Measurements from ENCODE around the gene MNX1. TPM values are rescaled to one million over a fixed set of nuclear protein-coding genes. Genes with fewer than 3 reads are reported as not detected.
A peak's percentile ranks its signal among the peaks of the same experiment; 100 is the strongest.

The MNX1 gene
- total and polyA plus RNA-seq, 4 donors = 0.38 TPM; not detected in 3

GRCh38 chr7:156988343-156989185 is 21.9 kb downstream of the MNX1 start:
- Histone ChIP-seq H3K27ac (ENCODE audit: low read depth in 1 of 2, low read length in 2 of 2) (no peak overlapping the region), H3K4me1 (ENCODE audit: control insufficient read depth in 1 of 2, insufficient read depth in 2 of 2, low read length in 2 of 2) (no peaks in the 10 kb centered on the region), H3K9me3 (ENCODE audit: control insufficient read depth, low read length) (no peaks in the 10 kb centered on the region), H3K36me3 (ENCODE audit: control insufficient read depth in 1 of 2, insufficient read depth in 2 of 2, low read length in 1 of 2) (no peaks in the 10 kb centered on the region), H3K4me3 (ENCODE audit: low read length in 2 of 2) (no peak overlapping the region), H3K27me3 (ENCODE audit: control insufficient read depth in 1 of 2, insufficient read depth in 2 of 2, low read length in 1 of 2) (no peaks in the 10 kb centered on the region)
- WGBS, 2 donors = 70% methylated on average over 27 of the region's 27 CpGs
- intact Hi-C loops (cut with DNase I) = no loop called here
- DNase-seq = no peak
- no peak for ATAC-seq (ENCODE audit: low FRiP score)

- DNase-seq (no peak), ATAC-seq (ENCODE audit: low FRiP score) (no peak)
- WGBS, 2 donors = 92 to 97% methylated on average over 8 of the region's 8 CpGs
- Histone ChIP-seq H3K4me3 (ENCODE audit: low read length in 2 of 2) (no peak overlapping the region), H3K36me3 (ENCODE audit: control insufficient read depth in 1 of 2, insufficient read depth in 2 of 2, low read length in 1 of 2) (no peaks in the 10 kb centered on the region), H3K9me3 (ENCODE audit: control insufficient read depth, low read length) (no peaks in the 10 kb centered on the region), H3K27ac (ENCODE audit: low read depth in 1 of 2, low read length in 2 of 2) (no peak overlapping the region), H3K4me1 (ENCODE audit: control insufficient read depth in 1 of 2, insufficient read depth in 2 of 2, low read length in 2 of 2) (no peaks in the 10 kb centered on the region), H3K27me3 (ENCODE audit: control insufficient read depth in 1 of 2, insufficient read depth in 2 of 2, low read length in 1 of 2) (no peaks in the 10 kb centered on the region)
- intact Hi-C loops (cut with DNase I) = no loop called here
Observed at GRCh38 chr7:156986378-156986777, 24.1 kb downstream of the MNX1 start.

GRCh38 chr7:156985101-156985992 is 25.1 kb downstream of the MNX1 start:
- H3K4me1 ChIP-seq (ENCODE audit: control insufficient read depth in 1 of 2, insufficient read depth in 2 of 2, low read length in 2 of 2) = no peaks in the 10 kb centered on the region
- no peaks in the 10 kb centered on the region for H3K9me3 ChIP-seq (ENCODE audit: control insufficient read depth, low read length)
- WGBS, 2 donors = 83 to 88% methylated on average over 29 of the region's 29 CpGs
- ATAC-seq (ENCODE audit: low FRiP score) (peak; percentile 41), DNase-seq (no peak)
- H3K27me3 ChIP-seq (ENCODE audit: control insufficient read depth in 1 of 2, insufficient read depth in 2 of 2, low read length in 1 of 2) = no peaks in the 10 kb centered on the region
- H3K36me3 ChIP-seq (ENCODE audit: control insufficient read depth in 1 of 2, insufficient read depth in 2 of 2, low read length in 1 of 2) = no peaks in the 10 kb centered on the region
- no peak overlapping the region for H3K4me3 ChIP-seq (ENCODE audit: low read length in 2 of 2)
- no peak overlapping the region for H3K27ac ChIP-seq (ENCODE audit: low read depth in 1 of 2, low read length in 2 of 2)
- intact Hi-C loops (cut with DNase I) = no loop called here

- DNase-seq = no peak
- no peak overlapping the region for H3K4me3 ChIP-seq (ENCODE audit: low read length in 2 of 2)
Observed at GRCh38 chr7:156984174-156984891, 26.1 kb downstream of the MNX1 start.

GRCh38 chr7:156979711-156980110 is 30.8 kb downstream of the MNX1 start:
- no peak for ATAC-seq (ENCODE audit: low FRiP score)
- Histone ChIP-seq H3K9me3 (ENCODE audit: control insufficient read depth, low read length) (peaks cover 2% of the 10 kb centered on the region), H3K4me1 (ENCODE audit: control insufficient read depth in 1 of 2, insufficient read depth in 2 of 2, low read length in 2 of 2) (no peaks in the 10 kb centered on the region), H3K27ac (ENCODE audit: low read depth in 1 of 2, low read length in 2 of 2) (no peak overlapping the region), H3K27me3 (ENCODE audit: control insufficient read depth in 1 of 2, insufficient read depth in 2 of 2, low read length in 1 of 2) (no peaks in the 10 kb centered on the region), H3K36me3 (ENCODE audit: control insufficient read depth in 1 of 2, insufficient read depth in 2 of 2, low read length in 1 of 2) (no peaks in the 10 kb centered on the region), H3K4me3 (ENCODE audit: low read length in 2 of 2) (no peak overlapping the region)
- intact Hi-C loops (cut with DNase I) = no loop called here
- WGBS, 2 donors = 95 to 97% methylated on average over 4 of the region's 4 CpGs
- DNase-seq = no peak

More at GRCh38 chr7:156984174-156984891, 26.1 kb downstream of the MNX1 start:
- Histone ChIP-seq H3K27me3 (ENCODE audit: control insufficient read depth in 1 of 2, insufficient read depth in 2 of 2, low read length in 1 of 2) (no peaks in the 10 kb centered on the region), H3K4me1 (ENCODE audit: control insufficient read depth in 1 of 2, insufficient read depth in 2 of 2, low read length in 2 of 2) (no peaks in the 10 kb centered on the region), H3K36me3 (ENCODE audit: control insufficient read depth in 1 of 2, insufficient read depth in 2 of 2, low read length in 1 of 2) (no peaks in the 10 kb centered on the region), H3K27ac (ENCODE audit: low read depth in 1 of 2, low read length in 2 of 2) (no peak overlapping the region), H3K9me3 (ENCODE audit: control insufficient read depth, low read length) (peaks cover 2% of the 10 kb centered on the region)
- intact Hi-C loops (cut with DNase I) = no loop called here
- 65 to 74% methylated on average over 14 of the region's 14 CpGs for WGBS, 2 donors
- no peak for ATAC-seq (ENCODE audit: low FRiP score)

- ATAC-seq (ENCODE audit: low FRiP score) (no peak), DNase-seq (no peak)
- peaks cover 2% of the 10 kb centered on the region for H3K9me3 ChIP-seq (ENCODE audit: control insufficient read depth, low read length)
- no peaks in the 10 kb centered on the region for H3K27me3 ChIP-seq (ENCODE audit: control insufficient read depth in 1 of 2, insufficient read depth in 2 of 2, low read length in 1 of 2)
- 92 to 100% methylated on average over 1 of the region's 1 CpG for WGBS, 2 donors
- no peak overlapping the region for H3K4me3 ChIP-seq (ENCODE audit: low read length in 2 of 2)
- intact Hi-C loops (cut with DNase I) = no loop called here
- H3K4me1 ChIP-seq (ENCODE audit: control insufficient read depth in 1 of 2, insufficient read depth in 2 of 2, low read length in 2 of 2) = no peaks in the 10 kb centered on the region
- no peaks in the 10 kb centered on the region for H3K36me3 ChIP-seq (ENCODE audit: control insufficient read depth in 1 of 2, insufficient read depth in 2 of 2, low read length in 1 of 2)
- no peak overlapping the region for H3K27ac ChIP-seq (ENCODE audit: low read depth in 1 of 2, low read length in 2 of 2)
Observed at GRCh38 chr7:156979007-156979606, 31.4 kb downstream of the MNX1 start.

- intact Hi-C loops (cut with DNase I) = no loop called here
- no peak for DNase-seq
- H3K27me3 ChIP-seq (ENCODE audit: control insufficient read depth in 1 of 2, insufficient read depth in 2 of 2, low read length in 1 of 2) = no peaks in the 10 kb centered on the region
- no peaks in the 10 kb centered on the region for H3K4me1 ChIP-seq (ENCODE audit: control insufficient read depth in 1 of 2, insufficient read depth in 2 of 2, low read length in 2 of 2)
- 96% methylated on average over 5 of the region's 5 CpGs for WGBS, 2 donors
- H3K4me3 ChIP-seq (ENCODE audit: low read length in 2 of 2) = no peak overlapping the region
- H3K27ac ChIP-seq (ENCODE audit: low read depth in 1 of 2, low read length in 2 of 2) = no peak overlapping the region
- no peak for ATAC-seq (ENCODE audit: low FRiP score)
- H3K36me3 ChIP-seq (ENCODE audit: control insufficient read depth in 1 of 2, insufficient read depth in 2 of 2, low read length in 1 of 2) = no peaks in the 10 kb centered on the region
- peaks cover 2% of the 10 kb centered on the region for H3K9me3 ChIP-seq (ENCODE audit: control insufficient read depth, low read length)
Observed at GRCh38 chr7:156975620-156976019, 34.8 kb downstream of the MNX1 start.

- intact Hi-C loops (cut with DNase I) = loop anchor here in 1 of 2 donors (5.0 kb wide), 1 partner anchor 302 kb away; no protein-coding TSS in a partner anchor
- Histone ChIP-seq H3K36me3 (ENCODE audit: control insufficient read depth in 1 of 2, insufficient read depth in 2 of 2, low read length in 1 of 2) (peaks cover 6% of the 10 kb centered on the region in 2 donors), H3K27me3 (ENCODE audit: control insufficient read depth in 1 of 2, insufficient read depth in 2 of 2, low read length in 1 of 2) (no peaks in the 10 kb centered on the region), H3K4me3 (ENCODE audit: low read length in 2 of 2) (no peak overlapping the region), H3K27ac (ENCODE audit: low read depth in 1 of 2, low read length in 2 of 2) (no peak overlapping the region), H3K4me1 (ENCODE audit: control insufficient read depth in 1 of 2, insufficient read depth in 2 of 2, low read length in 2 of 2) (no peaks in the 10 kb centered on the region), H3K9me3 (ENCODE audit: control insufficient read depth, low read length) (no peaks in the 10 kb centered on the region)
- no peak for DNase-seq
- WGBS, 2 donors = 59 to 63% methylated on average over 3 of the region's 3 CpGs
- ATAC-seq (ENCODE audit: low FRiP score) = no peak
Observed at GRCh38 chr7:156969972-156970420, 40.5 kb downstream of the MNX1 start.
